Duodenal mucosa (tissue), 2 donors: Measurements from ENCODE around the gene NRXN3.

ENCODE experiments used
- H3K27ac ChIP-seq: one replicate; pipeline ENCODE4 v1.7.0; 2013; ENCODE audit warnings: low read depth, low read length
- H3K27me3 ChIP-seq, 2 donors: one replicate each; pipeline ENCODE4 v1.7.0; 2013; ENCODE audit warnings: low read length in 2 of 2, control low read depth in 1 of 2; ENCODE audit not compliant: insufficient read depth in 2 of 2, control insufficient read depth in 1 of 2
- H3K36me3 ChIP-seq, 2 donors: one replicate each; pipeline ENCODE4 v1.7.0; 2013; ENCODE audit warnings: low read length in 2 of 2, control low read depth in 1 of 2; ENCODE audit not compliant: insufficient read depth in 2 of 2, control insufficient read depth in 1 of 2
- H3K4me1 ChIP-seq, 2 donors: one replicate each; pipeline ENCODE4 v1.7.0; 2013; ENCODE audit warnings: low read length in 2 of 2, control low read depth in 1 of 2; ENCODE audit not compliant: insufficient read depth in 2 of 2, control insufficient read depth in 1 of 2
- H3K4me3 ChIP-seq, 2 donors: one replicate each; pipeline ENCODE4 v1.7.0; 2013; ENCODE audit warnings: low read length in 2 of 2, low read depth in 1 of 2
- H3K9ac ChIP-seq, 2 donors: one replicate each; pipeline ENCODE4 v1.7.0; 2013; ENCODE audit warnings: low read length in 2 of 2, low read depth in 1 of 2
- H3K9me3 ChIP-seq, 2 donors: one replicate each; pipeline ENCODE4 v1.7.0; 2013; ENCODE audit warnings: low read length in 2 of 2, control low read depth in 1 of 2; ENCODE audit not compliant: control insufficient read depth in 1 of 2

The NRXN3 gene

GRCh38 chr14:78335531-78335930 is 165.4 kb downstream of the NRXN3 start:
- Histone ChIP-seq H3K27ac (no peak overlapping the region), H3K27me3 (no peaks in the 10 kb centered on the region), H3K9ac (no peak overlapping the region), H3K4me1 (no peaks in the 10 kb centered on the region), H3K36me3 (no peaks in the 10 kb centered on the region), H3K4me3 (no peak overlapping the region), H3K9me3 (no peaks in the 10 kb centered on the region)

- Histone ChIP-seq H3K27me3 (no peaks in the 10 kb centered on the region), H3K9ac (no peak overlapping the region), H3K27ac (no peak overlapping the region), H3K4me1 (peaks cover 0 to 8% of the 10 kb centered on the region in 2 donors), H3K36me3 (no peaks in the 10 kb centered on the region), H3K4me3 (no peak overlapping the region), H3K9me3 (no peaks in the 10 kb centered on the region)
These were observed 170.1 kb downstream of the NRXN3 start for GRCh38 chr14:78340250-78340649.

- no peak overlapping the region for H3K4me3 ChIP-seq
- no peaks in the 10 kb centered on the region for H3K27me3 ChIP-seq
- peaks cover 0 to 9% of the 10 kb centered on the region in 2 donors for H3K4me1 ChIP-seq
These were observed 171.7 kb downstream of the NRXN3 start for GRCh38 chr14:78341827-78342389.

GRCh38 chr14:78342879-78343278 is 172.7 kb downstream of the NRXN3 start:
- H3K27ac ChIP-seq: no peak overlapping the region
- no peak overlapping the region for H3K9ac ChIP-seq
- no peaks in the 10 kb centered on the region for H3K9me3 ChIP-seq
- no peak overlapping the region for H3K4me3 ChIP-seq
- peaks cover 0 to 9% of the 10 kb centered on the region in 2 donors for H3K4me1 ChIP-seq
- H3K27me3 ChIP-seq: no peaks in the 10 kb centered on the region
- no peaks in the 10 kb centered on the region for H3K36me3 ChIP-seq

More at GRCh38 chr14:78341827-78342389, 171.7 kb downstream of the NRXN3 start:
- Histone ChIP-seq H3K9ac (no peak overlapping the region), H3K27ac (no peak overlapping the region), H3K9me3 (no peaks in the 10 kb centered on the region), H3K36me3 (no peaks in the 10 kb centered on the region)

- no peak overlapping the region for H3K9ac ChIP-seq
- H3K27me3 ChIP-seq: no peaks in the 10 kb centered on the region
- no peak overlapping the region for H3K4me3 ChIP-seq
- H3K27ac ChIP-seq: no peak overlapping the region
- H3K36me3 ChIP-seq: no peaks in the 10 kb centered on the region
- peaks cover 0 to 9% of the 10 kb centered on the region in 2 donors for H3K4me1 ChIP-seq
- no peaks in the 10 kb centered on the region for H3K9me3 ChIP-seq
These were observed 174.1 kb downstream of the NRXN3 start for GRCh38 chr14:78344290-78344689.

- no peak overlapping the region for H3K27ac ChIP-seq
- no peaks in the 10 kb centered on the region for H3K9me3 ChIP-seq
These were observed 175.1 kb downstream of the NRXN3 start for GRCh38 chr14:78345131-78345744.

GRCh38 chr14:78346747-78347146 is 176.6 kb downstream of the NRXN3 start:
- H3K36me3 ChIP-seq: no peaks in the 10 kb centered on the region
- H3K4me1 ChIP-seq: peaks cover 0 to 9% of the 10 kb centered on the region in 2 donors
- no peaks in the 10 kb centered on the region for H3K27me3 ChIP-seq
- no peaks in the 10 kb centered on the region for H3K9me3 ChIP-seq
- no peak overlapping the region for H3K4me3 ChIP-seq
- H3K27ac ChIP-seq: no peak overlapping the region
- no peak overlapping the region for H3K9ac ChIP-seq

More at GRCh38 chr14:78345131-78345744, 175.1 kb downstream of the NRXN3 start:
- peaks cover 0 to 9% of the 10 kb centered on the region in 2 donors for H3K4me1 ChIP-seq
- no peak overlapping the region for H3K9ac ChIP-seq
- H3K36me3 ChIP-seq: no peaks in the 10 kb centered on the region
- no peak overlapping the region for H3K4me3 ChIP-seq
- H3K27me3 ChIP-seq: no peaks in the 10 kb centered on the region

GRCh38 chr14:78355109-78355508 is 184.9 kb downstream of the NRXN3 start:
- no peaks in the 10 kb centered on the region for H3K27me3 ChIP-seq
- no peaks in the 10 kb centered on the region for H3K36me3 ChIP-seq
- H3K4me3 ChIP-seq: no peak overlapping the region
- H3K27ac ChIP-seq: no peak overlapping the region
- no peak overlapping the region for H3K9ac ChIP-seq
- H3K9me3 ChIP-seq: no peaks in the 10 kb centered on the region
- no peaks in the 10 kb centered on the region for H3K4me1 ChIP-seq

- H3K4me3 ChIP-seq: no peak overlapping the region
- no peaks in the 10 kb centered on the region for H3K9me3 ChIP-seq
- no peak overlapping the region for H3K27ac ChIP-seq
- H3K4me1 ChIP-seq: no peaks in the 10 kb centered on the region
- no peaks in the 10 kb centered on the region for H3K36me3 ChIP-seq
- H3K9ac ChIP-seq: no peak overlapping the region
- no peaks in the 10 kb centered on the region for H3K27me3 ChIP-seq
These were observed 186.2 kb downstream of the NRXN3 start for GRCh38 chr14:78356391-78356790.

GRCh38 chr14:78358591-78358990 is 188.4 kb downstream of the NRXN3 start:
- H3K4me3 ChIP-seq: no peak overlapping the region
- no peak overlapping the region for H3K27ac ChIP-seq
- no peak overlapping the region for H3K9ac ChIP-seq
- H3K4me1 ChIP-seq: no peaks in the 10 kb centered on the region
- H3K36me3 ChIP-seq: no peaks in the 10 kb centered on the region
- H3K27me3 ChIP-seq: no peaks in the 10 kb centered on the region
- H3K9me3 ChIP-seq: no peaks in the 10 kb centered on the region
